ENCODE data around the gene TMC6.

Gene TMC6

DNA sequence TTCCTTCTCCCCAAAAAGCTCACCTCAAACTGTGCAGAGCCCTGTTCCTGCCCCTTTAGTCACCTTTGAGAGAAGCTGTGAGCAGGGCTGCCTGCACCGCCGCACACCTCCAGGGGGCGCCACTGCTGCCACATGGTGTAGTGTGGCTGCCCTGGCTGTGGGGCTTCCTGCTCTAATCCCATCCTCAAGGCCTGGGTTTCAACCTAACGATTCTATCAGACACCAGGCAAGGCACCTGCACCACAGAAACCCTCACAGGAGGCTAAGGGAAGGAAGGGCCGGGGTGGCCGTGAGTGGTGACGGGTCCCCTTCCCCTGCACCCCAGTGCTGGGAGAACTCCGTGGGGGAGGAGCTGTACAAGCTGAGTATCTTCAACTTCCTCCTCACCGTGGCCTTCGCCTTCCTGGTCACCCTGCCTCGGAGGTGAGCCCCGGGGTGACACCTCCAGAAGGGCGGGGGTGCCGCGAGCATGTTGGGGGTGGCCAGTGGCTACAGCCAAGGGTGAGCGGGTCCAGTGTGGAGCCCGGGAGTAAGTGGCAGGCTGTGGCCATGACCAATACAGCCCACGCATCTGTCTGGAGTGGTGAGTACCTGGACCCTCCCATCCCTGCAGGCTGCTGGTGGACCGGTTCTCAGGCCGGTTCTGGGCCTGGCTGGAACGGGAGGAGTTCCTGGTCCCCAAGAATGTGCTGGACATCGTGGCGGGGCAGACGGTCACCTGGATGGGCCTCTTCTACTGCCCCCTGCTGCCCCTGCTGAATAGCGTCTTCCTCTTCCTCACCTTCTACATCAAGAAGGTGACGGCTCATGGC lies 9.0 kb upstream of the TMC6 start:
- in situ Hi-C loops (cut with HindIII; ENCODE audit: low sequenced_read_pairs): no loop called here

DNA sequence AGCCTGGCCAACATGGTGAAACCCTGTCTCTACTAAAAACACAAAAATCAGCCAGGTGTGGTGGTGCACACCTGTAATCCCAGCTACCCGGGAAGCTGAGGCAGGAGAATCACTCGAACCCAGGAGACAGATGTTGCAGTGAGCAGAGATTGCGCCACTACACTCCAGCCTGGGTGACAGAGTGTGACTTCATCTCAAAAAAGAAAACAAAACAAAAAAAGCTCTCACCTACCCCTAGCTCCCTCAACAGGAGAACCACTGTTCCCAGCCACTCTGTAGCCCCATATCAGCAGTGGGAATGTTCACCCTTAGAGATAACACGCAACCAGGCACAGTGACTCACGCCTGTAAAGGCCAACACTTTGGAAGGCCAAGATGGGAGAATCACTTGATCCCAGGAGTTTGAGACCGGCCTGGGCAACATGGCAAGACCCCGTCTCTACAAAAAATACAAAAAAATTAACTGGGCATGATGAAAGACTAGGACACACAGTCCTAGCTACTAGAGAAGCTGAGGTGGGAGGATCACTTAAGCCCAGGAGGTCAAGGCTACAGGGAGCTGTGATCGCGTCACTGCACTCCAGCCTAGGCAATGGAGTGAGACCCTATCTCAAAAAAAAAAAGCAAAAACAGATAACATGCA lies 7.4 kb upstream of the TMC6 start:
- in situ Hi-C loops (cut with HindIII; ENCODE audit: low sequenced_read_pairs): no loop called here

DNA sequence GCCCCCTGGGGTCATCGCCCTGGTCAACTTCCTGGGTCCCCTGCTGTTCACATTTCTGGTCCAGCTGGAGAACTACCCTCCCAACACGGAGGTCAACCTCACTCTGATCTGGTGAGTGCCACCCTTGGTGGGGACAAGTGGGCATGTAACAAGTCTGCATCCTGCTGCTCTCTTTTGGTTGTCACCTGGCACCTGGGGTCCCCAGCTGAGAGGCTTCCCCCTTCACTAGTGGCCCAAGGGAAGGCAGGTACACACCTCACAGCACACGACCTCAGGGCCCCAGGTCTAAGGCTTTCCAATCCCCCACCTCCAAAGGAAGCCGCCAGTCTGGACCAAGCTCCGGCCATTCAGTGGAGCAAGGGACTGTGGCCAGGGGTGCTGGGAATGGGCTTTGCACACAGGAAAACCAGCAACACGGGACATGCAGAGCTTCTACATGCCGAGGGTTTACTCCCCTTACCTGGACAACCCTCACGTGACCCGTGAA lies 6.4 kb upstream of the TMC6 start:
- in situ Hi-C loops (cut with HindIII; ENCODE audit: low sequenced_read_pairs): no loop called here

DNA sequence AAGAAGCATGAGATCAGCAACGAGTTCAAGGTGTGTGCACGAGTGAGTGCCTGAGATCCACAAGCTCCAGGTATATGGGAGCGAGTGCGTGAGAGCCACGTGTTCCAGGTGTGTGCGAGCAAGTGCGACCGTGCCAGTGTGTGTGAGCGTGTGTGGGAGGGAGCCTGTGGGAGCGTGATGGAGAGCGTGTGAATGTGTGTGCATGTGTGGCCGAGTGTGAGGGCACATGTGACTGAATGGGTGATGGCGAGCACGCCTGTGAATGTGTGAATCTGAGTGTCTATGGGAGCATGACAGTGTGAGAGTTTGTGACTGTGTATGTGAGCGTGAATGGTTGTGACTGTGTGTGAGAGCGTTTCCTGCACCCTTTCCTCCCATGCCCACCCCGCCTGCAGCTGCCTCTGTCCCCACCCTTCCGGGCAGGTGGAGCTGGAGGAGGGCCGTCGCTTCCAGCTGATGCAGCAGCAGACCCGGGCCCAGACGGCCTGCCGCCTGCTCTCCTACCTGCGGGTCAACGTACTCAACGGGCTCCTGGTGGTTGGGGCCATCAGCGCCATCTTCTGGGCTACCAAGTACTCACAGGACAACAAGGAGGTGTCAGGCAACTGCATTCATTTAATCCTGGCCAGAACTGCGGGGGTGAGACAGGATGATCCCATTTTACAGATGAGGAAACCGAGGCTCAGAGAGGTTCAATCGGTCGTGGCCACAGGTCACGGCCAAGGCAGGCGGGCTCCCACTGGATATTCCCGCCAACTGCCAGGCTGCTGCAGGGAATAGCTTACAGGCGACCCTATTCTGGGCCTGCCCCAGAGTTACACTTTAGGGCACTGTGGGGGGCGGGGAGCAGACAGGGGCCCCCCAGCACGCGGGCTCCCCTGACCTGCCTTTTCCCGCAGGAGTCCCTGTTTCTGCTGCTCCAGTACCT lies 5.7 kb upstream of the TMC6 start:
- in situ Hi-C loops (cut with HindIII; ENCODE audit: low sequenced_read_pairs): no loop called here

DNA sequence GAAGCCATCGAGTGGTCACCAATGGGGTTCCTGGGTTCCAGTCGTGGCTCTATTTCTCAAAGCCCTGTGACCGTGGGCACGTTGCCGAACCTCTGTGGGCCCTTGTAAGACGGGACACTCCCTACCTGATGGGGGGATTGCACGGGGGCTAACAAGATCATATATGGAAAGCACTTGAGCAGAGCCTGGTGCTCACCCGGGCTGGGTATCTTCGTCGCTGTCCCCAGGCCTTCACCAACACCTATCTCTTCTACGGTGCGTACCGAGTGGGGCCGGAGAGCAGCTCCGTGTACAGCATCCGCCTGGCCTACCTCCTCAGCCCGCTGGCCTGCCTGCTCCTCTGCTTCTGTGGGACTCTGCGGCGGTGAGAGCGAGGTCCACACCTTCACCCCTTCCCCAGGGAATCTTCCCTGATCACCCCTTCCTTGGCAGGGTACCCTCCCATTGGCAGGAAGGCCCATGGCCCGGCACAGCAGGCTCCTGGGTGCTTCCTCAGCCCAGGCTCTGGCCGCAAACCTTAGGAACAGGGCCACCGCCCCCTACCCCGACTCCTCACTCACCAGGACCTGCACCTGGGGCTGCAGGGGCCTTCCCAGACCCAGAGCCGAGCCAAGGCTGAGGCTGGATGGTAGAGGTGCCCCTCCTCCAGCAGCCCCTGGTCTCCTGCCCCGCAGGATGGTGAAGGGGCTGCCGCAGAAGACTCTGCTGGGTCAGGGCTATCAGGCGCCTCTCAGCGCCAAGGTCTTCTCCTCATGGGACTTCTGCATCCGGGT lies 4.8 kb upstream of the TMC6 start:
- in situ Hi-C loops (cut with HindIII; ENCODE audit: low sequenced_read_pairs): no loop called here

DNA sequence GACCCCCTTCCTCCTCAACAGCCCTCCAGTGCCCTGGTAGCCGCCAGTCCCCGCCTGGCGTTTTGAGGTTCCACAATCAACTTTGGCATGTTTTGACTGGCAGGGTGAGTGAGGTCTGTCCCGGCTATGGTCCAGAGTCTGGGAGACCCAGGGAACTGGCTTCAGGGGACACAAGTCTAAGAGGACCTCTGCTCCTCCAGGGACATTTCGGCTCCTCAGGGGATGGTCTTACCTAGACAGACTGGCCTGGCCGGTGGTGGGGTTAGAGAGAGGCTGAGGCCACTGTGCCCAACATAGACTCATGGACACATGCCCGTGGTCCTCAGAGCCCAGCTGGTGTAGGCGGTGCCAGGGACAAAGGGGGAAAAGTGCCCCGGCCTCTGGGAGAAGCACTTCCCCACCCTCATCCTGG lies 4.2 kb upstream of the TMC6 start:
- in situ Hi-C loops (cut with HindIII; ENCODE audit: low sequenced_read_pairs): no loop called here

DNA sequence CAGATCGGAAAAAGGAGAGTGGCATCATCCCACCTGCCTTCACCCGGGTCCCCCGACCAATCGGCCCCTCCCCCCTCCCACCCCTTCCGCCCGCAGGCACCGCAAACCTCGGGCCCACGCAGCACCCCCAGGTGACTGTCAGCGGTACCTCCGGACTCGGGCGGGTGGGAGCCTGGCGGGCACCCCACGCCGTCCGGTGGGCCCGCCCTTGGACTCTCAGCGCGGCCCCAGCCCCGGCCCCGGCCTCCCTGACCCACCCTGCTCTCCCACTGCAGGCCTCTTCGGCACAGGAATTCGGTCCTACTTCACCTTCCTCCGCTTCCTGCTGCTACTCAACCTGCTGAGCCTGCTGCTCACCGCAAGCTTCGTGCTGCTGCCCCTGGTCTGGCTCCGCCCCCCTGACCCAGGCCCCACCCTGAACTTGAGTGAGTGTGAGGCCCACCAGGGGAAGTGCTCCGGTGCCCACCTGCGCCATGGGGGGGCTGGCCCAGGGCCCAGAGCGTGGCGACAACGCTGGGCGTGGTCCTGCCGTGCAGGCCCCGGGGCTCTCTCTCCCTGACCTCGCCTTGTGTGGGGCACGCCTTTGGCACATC lies 3.6 kb upstream of the TMC6 start:
- in situ Hi-C loops (cut with HindIII; ENCODE audit: low sequenced_read_pairs): no loop called here

DNA sequence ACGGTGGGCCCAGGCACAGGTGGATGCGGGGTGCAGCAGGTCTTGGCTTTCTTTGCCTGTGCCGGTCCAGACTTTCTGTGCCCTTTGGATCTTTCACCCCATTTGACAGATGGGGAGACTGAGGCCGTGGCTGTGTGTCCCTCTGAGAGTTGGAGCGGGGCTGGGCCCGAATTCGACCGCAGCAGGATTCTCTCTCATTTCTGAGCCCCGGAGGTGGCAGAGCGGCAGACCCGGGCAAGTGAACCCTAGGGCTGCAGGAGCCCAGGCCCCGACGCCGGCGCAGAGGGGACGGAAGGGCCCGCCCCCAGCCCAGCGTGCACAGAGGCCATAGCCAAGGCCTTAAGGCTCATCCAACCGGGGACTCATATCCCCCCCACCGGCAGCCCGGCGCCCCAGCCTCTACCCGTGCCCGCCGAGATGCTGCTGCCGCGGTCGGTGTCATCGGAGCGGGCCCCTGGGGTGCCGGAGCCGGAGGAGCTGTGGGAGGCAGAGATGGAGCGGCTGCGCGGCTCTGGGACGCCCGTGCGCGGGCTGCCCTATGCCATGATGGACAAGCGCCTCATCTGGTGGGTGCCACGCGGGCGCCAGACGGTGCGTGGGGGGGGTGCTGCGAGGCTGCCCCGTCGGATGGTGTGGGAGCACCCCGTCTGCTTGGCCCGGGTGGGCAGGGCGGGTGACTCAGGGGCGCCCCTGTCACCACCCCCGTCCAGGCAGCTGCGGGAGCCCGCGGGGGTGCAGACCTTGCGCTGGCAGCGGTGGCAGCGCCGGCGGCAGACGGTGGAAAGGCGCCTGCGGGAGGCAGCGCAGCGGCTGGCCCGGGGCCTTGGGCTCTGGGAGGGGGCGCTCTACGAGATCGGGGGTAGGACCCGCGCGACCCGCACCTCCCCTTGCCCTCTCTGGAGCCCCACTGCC lies 2.9 kb upstream of the TMC6 start:
- in situ Hi-C loops (cut with HindIII; ENCODE audit: low sequenced_read_pairs): no loop called here

DNA sequence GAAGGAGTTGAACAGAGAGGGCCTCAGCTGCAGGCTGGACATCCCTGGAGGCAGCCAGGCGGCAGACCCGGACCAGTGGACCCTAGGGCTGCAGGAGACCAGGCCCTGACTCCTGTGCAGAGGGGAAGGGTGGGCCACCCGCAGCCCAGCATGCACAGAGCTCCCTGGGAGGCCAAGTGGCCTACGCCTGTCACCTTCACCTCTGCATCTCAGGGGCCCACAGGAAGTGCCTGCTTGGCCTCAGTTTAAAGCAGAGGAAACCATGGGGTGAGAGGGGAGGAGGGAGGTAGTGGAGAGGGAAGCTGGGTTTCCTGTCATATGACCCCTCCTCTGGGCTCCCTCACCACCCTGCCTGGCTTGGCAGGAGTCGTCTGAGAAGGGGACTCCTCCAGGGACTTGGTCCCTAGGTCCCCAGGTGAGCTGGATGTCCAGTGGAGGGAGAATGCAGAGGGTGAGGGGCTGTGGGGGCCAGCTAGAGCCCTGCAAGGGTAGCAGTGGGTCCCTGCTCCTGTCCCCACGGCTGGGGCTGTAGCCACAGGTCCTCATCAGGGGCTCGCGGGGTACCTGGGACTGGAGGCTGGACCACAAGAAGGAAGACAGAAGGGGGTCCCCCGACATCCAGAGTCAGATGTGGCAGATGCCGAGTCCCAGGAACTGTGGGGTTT lies 2.0 kb upstream of the TMC6 start, which contains the start of gene TMC8:
TSS of gene TMC8 (plus strand) at position 335 of the 665 bp plus-strand sequence. CDS start 818 bp downstream, outside the sequence.
- in situ Hi-C loops (cut with HindIII; ENCODE audit: low sequenced_read_pairs): no loop called here

DNA sequence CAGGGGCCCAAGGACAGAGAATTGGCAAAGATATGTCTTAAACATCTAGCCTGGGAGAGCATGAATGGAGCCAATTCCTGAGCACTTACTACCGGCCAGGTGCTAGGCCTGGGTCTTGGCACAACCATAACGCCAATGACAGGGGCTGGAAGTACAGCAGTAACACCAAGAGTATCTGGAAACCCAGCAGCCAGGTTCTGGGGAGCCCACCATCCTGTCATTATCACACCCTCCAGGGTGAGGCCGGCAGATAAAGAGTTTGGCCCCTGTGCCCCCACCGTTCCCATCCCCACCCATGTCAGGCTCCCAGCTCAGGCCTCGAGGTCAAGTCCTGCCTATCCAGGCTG lies 1.5 kb upstream of the TMC6 start:
- in situ Hi-C loops (cut with HindIII; ENCODE audit: low sequenced_read_pairs): no loop called here

DNA sequence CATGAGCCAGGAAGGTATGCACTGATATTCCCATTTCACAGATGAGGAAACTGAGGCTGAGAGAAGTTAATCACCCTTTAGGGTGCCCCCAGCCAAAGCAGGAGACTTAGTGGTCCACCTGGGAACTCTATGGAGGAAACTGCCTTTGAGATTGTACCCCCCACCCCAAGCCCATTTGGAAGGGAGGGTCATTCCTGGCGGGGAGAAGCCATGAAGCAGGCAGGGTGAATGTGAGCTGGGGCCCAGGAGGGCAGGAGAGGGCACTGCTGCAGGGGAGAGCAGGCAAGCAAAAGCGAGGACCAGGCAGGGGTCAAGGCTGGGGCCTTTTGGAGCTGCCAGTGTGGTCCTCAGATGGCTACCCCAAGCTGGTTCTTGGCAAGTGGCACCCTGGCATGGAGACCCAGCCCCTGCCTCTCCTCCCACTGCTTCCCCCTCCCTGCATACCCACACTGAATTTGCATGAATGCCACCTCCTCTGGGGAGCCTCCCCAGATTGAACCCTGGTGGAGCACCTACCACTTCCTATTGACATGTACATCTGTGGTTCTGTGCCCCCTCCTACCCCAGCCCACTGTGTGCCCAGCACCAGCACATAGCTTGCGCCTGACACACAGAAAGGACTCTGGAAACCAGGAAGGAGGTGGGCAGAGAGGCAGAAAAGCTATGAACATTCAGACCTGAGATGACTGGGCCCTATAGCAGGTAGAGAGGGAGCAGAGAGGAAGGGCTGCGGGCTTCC lies 965 bp upstream of the TMC6 start:
- in situ Hi-C loops (cut with HindIII; ENCODE audit: low sequenced_read_pairs): no loop called here

DNA sequence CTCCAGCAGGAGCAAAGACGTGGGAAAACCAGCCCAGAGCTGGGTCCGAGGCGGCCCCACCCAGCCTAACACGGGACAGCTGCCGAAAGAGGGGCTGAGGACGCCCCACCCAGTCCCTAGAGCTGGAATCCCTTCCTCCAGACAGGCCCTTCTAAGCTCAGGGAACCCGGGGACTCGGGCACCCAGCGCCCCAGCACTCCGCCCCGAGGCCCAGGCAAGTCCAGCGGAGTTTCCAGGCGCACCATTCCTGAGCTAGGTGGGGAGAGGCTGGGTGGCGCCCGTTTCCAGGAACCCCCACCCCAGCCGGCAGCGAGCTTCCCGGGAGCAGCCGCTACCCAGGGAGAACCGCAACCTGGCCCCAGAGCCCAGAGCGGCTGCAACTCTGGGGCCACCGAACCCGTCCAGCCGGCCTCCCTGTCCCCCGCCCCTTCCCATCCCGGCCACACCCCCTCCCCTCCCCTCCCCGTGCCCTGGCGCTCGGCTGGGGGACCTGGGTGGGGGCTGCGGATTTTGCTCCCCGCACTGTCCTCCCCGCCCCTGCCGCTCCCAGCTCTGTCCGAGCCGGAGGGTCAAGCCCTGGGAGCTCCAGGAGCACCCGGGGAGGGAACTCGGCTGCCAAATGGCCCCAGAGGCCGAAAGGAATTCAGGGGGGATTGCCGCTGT lies 536 bp downstream of the TMC6 start:
- in situ Hi-C loops (cut with HindIII; ENCODE audit: low sequenced_read_pairs): no loop called here

DNA sequence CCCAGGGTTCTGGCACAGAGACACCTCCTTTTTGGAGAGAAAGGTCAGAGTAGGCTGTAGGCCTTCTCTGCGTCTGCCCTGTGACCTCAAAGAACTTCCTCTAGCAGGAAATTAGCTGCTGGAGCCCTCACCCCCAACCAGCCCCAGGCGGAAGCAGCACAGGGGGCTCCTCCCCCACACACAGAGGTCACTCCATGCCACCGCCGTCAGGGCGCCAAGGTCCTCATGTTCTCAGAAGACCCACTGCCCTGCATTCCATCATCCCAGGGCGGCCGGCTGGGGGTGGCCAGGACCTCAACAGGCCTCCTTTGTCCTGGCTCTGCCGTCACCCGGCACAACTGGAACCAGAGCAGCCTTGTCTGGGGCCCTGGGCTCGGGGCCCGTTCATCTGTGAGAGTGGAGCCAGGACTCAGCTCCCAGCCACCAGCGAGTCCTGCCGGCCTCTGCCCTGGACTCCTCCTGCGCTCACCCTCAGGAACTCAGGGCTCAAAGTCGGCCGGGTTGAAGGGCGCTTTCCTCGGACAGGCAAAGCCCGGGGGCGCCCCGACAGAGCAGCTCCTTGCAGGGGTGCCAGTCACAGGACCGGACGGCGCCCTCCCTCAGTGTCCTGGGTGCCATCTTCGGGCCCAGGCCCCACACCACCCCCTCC lies 1.2 kb downstream of the TMC6 start:
- in situ Hi-C loops (cut with HindIII; ENCODE audit: low sequenced_read_pairs): no loop called here

DNA sequence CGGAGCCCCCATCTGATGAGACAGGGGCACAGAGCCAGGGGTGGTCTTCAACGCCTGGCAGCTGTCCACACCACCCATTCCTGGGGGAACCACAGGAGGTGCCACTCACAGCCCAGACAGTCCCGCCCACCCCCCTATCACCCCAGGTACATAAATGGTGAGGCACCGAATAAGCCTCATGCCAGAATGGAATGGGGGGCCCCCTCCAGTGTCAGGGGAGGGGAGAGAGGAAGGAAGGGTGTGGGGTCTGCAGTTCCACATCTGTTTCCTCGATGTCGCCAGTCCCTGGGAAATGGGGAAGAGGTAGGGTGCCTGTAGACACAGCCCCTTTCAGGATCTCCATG lies 1.7 kb downstream of the TMC6 start:
- in situ Hi-C loops (cut with HindIII; ENCODE audit: low sequenced_read_pairs): no loop called here

DNA sequence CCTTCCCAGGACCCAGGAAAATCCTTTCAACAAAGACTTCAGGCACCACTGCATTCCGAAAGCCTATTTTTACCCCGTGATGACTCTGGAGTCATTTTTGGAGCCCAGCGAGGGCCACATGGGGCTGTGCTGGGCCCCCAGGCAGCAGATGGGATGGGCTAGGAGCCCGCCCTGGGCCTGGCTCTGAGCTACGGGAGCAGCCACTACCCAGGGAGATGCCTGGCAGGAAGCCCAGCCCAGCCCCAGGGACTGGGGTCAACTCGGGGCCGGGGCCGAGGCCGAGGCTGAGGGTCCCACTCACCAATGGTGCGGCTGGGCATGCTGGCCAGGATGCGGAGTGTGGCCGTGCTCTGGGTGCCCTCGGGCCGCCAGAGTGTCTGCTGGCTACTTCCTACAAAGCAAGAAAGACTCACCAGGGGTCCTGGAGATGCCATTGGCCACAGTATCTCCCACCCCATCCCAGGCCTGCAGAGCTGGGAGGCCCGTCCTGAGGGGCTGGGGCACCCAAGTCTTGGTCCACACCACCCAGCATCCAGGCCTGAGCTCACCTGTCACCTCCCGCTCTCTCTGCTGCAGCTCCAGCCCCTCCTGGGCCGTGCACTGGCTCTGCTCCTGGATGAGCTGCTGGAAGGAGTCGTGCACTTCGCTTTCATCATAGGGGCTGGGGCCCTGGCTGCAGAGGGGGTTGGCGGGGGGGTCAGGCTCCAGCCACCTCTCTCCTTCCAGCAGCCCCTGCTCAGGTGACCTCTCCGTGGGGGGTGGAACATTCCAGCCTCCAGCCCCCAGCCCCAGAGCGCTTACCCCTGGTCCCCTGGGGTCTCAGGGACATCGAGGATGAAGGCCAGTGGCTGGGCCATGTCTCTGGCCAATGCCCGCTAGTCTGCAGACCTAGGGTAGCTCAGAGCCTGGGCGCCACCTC lies 2.3 kb downstream of the TMC6 start:
- in situ Hi-C loops (cut with HindIII; ENCODE audit: low sequenced_read_pairs): no loop called here
